ENCODE data around the gene FEM1A. TPM values are rescaled to one million over a fixed set of nuclear protein-coding genes. Genes with fewer than 3 reads are reported as not detected.

Gene FEM1A
- total and polyA plus RNA-seq, 2 donors (not counting 1 experiment from before 2014, with no cell fraction given) = 5.8 to 18.7 TPM

- POLR2A ChIA-PET = interaction anchor here (0.6 kb wide), 1 partner anchor 1549 kb away, joined by 5 read pairs; no protein-coding TSS in a partner anchor
- Mint-ChIP-seq H3K27me3 (no peaks in the 10 kb centered on the region), H3K4me1 (peaks cover 22% of the 10 kb centered on the region), H3K4me3 (no peak overlapping the region), H3K27ac (no peak overlapping the region), H3K9me3 (ENCODE audit: insufficient read depth) (no peaks in the 10 kb centered on the region)
- intact Hi-C loops (cut with micrococcal nuclease) = no loop called here
- Histone ChIP-seq H2AFZ (ENCODE audit: insufficient read depth, low read depth, low read length, poor library complexity, severe bottlenecking) (peak overlapping the region; percentile 5), H3K4me1 (ENCODE audit: control insufficient read depth in 2 of 2, insufficient read depth in 2 of 2, low read length in 2 of 2) (peaks cover 8 to 18% of the 10 kb centered on the region in 2 donors), H3K9ac (ENCODE audit: low read length) (peak overlapping the region; percentile 42), H3K27me3 (replicated peaks in 1 of 4; ENCODE audit: control extremely low read depth in 1 of 4, control insufficient read depth in 3 of 4, insufficient read depth in 4 of 4, low read length in 3 of 4) (no peaks in the 10 kb centered on the region), H3K4me2 (replicated peaks; ENCODE audit: low read depth, low read length, poor library complexity, severe bottlenecking) (peak overlapping the region; percentile 69), H3K27ac (ENCODE audit: low read length in 2 of 2) (peak overlapping the region; percentile 3 to 12), H3K9me3 (ENCODE audit: control extremely low read depth in 1 of 3, control insufficient read depth in 2 of 3, insufficient read depth in 1 of 3, low read length in 2 of 3) (peaks cover 0 to 8% (median 0%) of the 10 kb centered on the region in 3 donors), H3K4me3 (ENCODE audit: control extremely low read depth in 1 of 5, extremely low read depth in 1 of 5, insufficient read depth in 1 of 5, low read depth in 2 of 5, low read length in 4 of 5) (peak overlapping the region in 1 of 5 experiments; percentile 57), H4K20me1 (ENCODE audit: control insufficient read depth, insufficient read depth, low read length, poor library complexity, severe bottlenecking) (peaks cover 9% of the 10 kb centered on the region), H3K79me2 (ENCODE audit: control insufficient read depth, insufficient read depth, low read length) (peaks cover 39% of the 10 kb centered on the region), H3K36me3 (replicated peaks in 1 of 2; ENCODE audit: control extremely low read depth in 1 of 2, control insufficient read depth in 1 of 2, extremely low read depth in 1 of 2, insufficient read depth in 2 of 2, low read length in 1 of 2) (peaks cover 0 to 19% of the 10 kb centered on the region in 2 experiments)
- ATAC-seq (ENCODE audit: low read depth) = no peak
- no peak for TF ChIP-seq EZH2 (IDR thresholded peaks at IDR 0.05; ENCODE audit: borderline replicate concordance, insufficient read depth, low read depth, low read length, poor library complexity, severe bottlenecking)
- TF ChIP-seq, protein P1, sequence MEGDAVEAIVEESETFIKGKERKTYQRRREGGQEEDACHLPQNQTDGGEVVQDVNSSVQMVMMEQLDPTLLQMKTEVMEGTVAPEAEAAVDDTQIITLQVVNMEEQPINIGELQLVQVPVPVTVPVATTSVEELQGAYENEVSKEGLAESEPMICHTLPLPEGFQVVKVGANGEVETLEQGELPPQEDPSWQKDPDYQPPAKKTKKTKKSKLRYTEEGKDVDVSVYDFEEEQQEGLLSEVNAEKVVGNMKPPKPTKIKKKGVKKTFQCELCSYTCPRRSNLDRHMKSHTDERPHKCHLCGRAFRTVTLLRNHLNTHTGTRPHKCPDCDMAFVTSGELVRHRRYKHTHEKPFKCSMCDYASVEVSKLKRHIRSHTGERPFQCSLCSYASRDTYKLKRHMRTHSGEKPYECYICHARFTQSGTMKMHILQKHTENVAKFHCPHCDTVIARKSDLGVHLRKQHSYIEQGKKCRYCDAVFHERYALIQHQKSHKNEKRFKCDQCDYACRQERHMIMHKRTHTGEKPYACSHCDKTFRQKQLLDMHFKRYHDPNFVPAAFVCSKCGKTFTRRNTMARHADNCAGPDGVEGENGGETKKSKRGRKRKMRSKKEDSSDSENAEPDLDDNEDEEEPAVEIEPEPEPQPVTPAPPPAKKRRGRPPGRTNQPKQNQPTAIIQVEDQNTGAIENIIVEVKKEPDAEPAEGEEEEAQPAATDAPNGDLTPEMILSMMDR (IDR thresholded peaks at IDR 0.05) = no peak
- no peak for DNase-seq
- CTCF ChIA-PET = interaction anchor here (0.8 to 16.3 kb wide), 5 partner anchors 7 to 35 kb away, joined by 3 to 612 read pairs (median 4); no protein-coding TSS in a partner anchor
- 97% methylated on average over 35 of the region's 35 CpGs for WGBS (ENCODE audit: insufficient coverage)
Measured at GRCh38 chr19:4816202-4816949, 24.8 kb downstream of the FEM1A start.

DNA sequence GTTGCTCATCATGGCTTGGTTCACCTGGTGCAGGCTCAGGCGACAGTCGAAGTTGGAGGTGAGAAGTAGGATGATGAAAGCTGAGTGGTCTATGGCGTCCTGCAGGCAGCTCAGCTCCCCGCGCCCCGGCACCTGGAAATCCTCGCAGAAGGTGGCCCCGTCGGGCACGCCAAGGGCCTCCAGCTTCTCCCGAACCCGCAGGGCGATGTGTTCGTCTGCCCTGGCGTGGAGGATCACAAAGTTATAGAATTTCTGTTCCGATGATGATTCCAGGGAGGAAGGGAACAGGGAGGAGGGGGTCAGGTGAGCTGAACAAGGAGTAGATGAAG lies 25.4 kb downstream of the FEM1A start:
- Histone ChIP-seq H3K4me3 (ENCODE audit: control extremely low read depth in 1 of 5, extremely low read depth in 1 of 5, insufficient read depth in 1 of 5, low read depth in 2 of 5, low read length in 4 of 5) (no peak overlapping the region), H3K9me3 (ENCODE audit: control extremely low read depth in 1 of 3, control insufficient read depth in 2 of 3, insufficient read depth in 1 of 3, low read length in 2 of 3) (peaks cover 0 to 3% (median 0%) of the 10 kb centered on the region in 3 donors), H3K4me2 (replicated peaks; ENCODE audit: low read depth, low read length, poor library complexity, severe bottlenecking) (no peak overlapping the region), H3K79me2 (ENCODE audit: control insufficient read depth, insufficient read depth, low read length) (peaks cover 41% of the 10 kb centered on the region), H4K20me1 (ENCODE audit: control insufficient read depth, insufficient read depth, low read length, poor library complexity, severe bottlenecking) (peaks cover 10% of the 10 kb centered on the region), H3K27me3 (replicated peaks in 1 of 4; ENCODE audit: control extremely low read depth in 1 of 4, control insufficient read depth in 3 of 4, insufficient read depth in 4 of 4, low read length in 3 of 4) (no peaks in the 10 kb centered on the region), H3K27ac (ENCODE audit: low read length in 2 of 2) (no peak overlapping the region), H3K36me3 (replicated peaks in 1 of 2; ENCODE audit: control extremely low read depth in 1 of 2, control insufficient read depth in 1 of 2, extremely low read depth in 1 of 2, insufficient read depth in 2 of 2, low read length in 1 of 2) (peaks cover 0 to 19% of the 10 kb centered on the region in 2 experiments), H2AFZ (ENCODE audit: insufficient read depth, low read depth, low read length, poor library complexity, severe bottlenecking) (no peak overlapping the region), H3K9ac (ENCODE audit: low read length) (no peak overlapping the region), H3K4me1 (ENCODE audit: control insufficient read depth in 2 of 2, insufficient read depth in 2 of 2, low read length in 2 of 2) (peaks cover 7 to 13% of the 10 kb centered on the region in 2 donors)
- Mint-ChIP-seq H3K4me3 (no peak overlapping the region), H3K4me1 (peaks cover 18% of the 10 kb centered on the region), H3K27me3 (no peaks in the 10 kb centered on the region), H3K27ac (no peak overlapping the region), H3K9me3 (ENCODE audit: insufficient read depth) (no peaks in the 10 kb centered on the region)
- TF ChIP-seq EZH2 (IDR thresholded peaks at IDR 0.05; ENCODE audit: borderline replicate concordance, insufficient read depth, low read depth, low read length, poor library complexity, severe bottlenecking) = no peak
- TF ChIP-seq, protein P1 (IDR thresholded peaks at IDR 0.05) = no peak
- ChIA-PET CTCF (interaction anchor here (0.8 to 16.3 kb wide), 5 partner anchors 7 to 34 kb away, joined by 3 to 612 read pairs (median 4); no protein-coding TSS in a partner anchor), POLR2A (interaction anchor here (0.6 kb wide), 1 partner anchor 1548 kb away, joined by 5 read pairs; no protein-coding TSS in a partner anchor)
- no peak for ATAC-seq (ENCODE audit: low read depth)
- WGBS (ENCODE audit: insufficient coverage) = 94% methylated on average over 10 of the region's 16 CpGs
- intact Hi-C loops (cut with micrococcal nuclease) = no loop called here
- no peak for DNase-seq
